GM12801 (cell line): ENCODE measurements around the gene YTHDF1.

Experiments
- TF ChIP-seq, protein P1 (sequence below): IDR thresholded peaks from one replicate; pipeline ENCODE4 v1.5.1; 2011; ENCODE audit warnings: control low read depth; ENCODE audit not compliant: insufficient read length; ENCODE audit errors: extremely low read depth

Gene YTHDF1

DNA sequence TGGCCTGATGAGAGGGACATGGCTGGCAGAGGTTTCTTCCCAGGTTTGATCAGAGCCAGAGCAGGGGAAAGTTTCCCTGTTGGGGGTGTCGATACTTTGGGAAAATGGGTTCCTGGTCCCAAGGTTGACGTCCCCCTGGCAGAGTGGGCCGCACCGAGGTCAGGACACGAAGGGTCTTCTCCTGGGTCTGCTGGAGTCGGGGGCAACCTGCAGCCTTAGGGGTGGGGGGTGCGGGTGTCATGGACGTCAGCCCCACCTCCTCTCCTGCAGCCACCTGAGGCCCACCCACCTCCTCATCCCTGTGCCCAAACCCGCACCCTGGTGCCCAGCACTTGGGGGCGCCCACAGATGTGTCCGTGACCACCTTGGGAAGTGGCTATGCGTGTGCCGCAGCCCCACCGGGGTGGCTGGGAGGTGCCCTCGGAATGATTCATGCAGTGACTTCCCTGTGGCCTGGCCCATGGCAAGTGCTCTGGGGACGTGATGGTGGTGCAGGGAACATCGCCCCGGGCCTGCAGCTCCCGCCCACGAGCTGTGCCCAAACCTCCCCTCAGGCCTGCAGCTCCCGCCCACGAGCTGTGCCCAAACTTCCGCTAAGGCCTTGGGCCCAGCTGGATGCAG, 64.9 kb downstream of the YTHDF1 start:
- TF ChIP-seq, protein P1, sequence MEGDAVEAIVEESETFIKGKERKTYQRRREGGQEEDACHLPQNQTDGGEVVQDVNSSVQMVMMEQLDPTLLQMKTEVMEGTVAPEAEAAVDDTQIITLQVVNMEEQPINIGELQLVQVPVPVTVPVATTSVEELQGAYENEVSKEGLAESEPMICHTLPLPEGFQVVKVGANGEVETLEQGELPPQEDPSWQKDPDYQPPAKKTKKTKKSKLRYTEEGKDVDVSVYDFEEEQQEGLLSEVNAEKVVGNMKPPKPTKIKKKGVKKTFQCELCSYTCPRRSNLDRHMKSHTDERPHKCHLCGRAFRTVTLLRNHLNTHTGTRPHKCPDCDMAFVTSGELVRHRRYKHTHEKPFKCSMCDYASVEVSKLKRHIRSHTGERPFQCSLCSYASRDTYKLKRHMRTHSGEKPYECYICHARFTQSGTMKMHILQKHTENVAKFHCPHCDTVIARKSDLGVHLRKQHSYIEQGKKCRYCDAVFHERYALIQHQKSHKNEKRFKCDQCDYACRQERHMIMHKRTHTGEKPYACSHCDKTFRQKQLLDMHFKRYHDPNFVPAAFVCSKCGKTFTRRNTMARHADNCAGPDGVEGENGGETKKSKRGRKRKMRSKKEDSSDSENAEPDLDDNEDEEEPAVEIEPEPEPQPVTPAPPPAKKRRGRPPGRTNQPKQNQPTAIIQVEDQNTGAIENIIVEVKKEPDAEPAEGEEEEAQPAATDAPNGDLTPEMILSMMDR = no peak

DNA sequence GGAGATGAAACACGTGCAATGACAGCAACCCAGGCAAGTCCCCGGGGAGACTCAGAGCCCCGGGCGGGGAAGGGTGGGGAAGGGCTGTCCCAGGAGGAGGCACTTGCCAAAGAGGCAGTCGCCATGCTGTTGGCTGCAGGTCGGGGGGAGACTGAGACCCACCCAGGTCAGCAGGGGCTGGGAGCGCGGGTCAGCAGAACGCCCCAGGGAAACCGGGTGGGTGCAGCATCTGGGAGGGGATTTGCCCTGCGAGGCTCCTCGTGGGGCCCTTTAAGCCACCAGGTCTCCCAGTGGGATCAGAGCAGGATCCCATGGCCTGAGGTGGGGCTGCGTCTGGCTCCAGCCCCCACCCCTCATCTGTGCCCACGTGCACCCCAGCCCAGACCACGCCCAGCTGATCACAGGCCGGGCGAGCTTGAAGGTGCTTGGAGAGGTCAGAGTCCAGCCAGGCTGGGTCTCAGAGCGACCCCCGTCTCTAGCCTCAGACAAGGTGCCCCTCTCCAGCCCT, 65.5 kb downstream of the YTHDF1 start:
- TF ChIP-seq, protein P1 = no peak

DNA sequence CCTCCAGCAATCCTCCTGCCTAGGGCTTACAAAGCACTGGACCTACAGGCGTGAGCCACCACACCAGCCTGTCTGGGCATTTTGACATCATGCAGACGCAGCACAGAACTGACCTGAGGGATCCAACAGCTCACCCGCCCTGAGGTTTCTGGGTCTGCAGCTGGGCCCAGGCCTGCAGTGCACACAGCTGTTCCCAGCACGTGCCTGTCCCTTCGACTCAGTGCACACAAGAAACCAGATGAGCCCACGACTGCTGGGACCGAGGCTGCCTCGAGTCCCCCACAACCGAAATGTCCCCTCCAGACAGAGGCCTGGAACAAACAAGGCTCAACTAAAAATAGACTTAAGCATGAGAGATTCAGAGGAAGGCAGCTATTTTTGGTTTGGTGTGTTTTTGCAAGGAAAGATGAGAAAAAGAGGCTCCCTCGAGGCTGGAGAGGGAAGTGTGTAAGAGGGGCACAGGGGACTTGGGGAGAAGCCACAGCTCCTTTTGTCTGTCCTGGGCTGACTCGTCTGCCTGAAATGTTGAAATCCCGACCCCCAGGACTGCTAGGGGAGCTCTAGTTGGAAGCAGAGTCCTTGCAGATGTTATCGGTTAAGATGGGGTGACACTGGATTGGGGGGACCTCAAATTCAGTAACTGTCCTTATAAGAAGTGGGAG, 66.3 kb downstream of the YTHDF1 start:
- TF ChIP-seq, protein P1 = no peak

DNA sequence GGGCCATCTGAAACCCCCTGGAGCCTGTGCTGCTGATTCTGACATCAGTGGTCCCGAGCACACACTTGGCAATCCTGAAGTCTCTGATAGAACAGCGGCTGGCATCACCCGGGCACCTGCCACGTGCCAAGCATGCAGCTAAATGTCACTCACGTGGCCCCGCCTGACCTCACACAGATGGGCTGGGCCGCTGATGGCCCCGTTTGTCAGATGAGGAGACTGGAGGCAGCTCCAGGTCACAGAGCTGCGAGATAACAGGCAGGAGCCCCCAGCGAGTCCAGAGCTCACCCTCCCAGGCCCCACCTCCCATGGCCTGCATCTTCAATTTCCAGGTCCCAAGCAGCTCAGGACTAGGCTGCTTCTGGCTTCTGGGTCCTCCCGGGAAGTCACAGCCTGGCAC, 67.2 kb downstream of the YTHDF1 start:
- TF ChIP-seq, protein P1 = no peak

DNA sequence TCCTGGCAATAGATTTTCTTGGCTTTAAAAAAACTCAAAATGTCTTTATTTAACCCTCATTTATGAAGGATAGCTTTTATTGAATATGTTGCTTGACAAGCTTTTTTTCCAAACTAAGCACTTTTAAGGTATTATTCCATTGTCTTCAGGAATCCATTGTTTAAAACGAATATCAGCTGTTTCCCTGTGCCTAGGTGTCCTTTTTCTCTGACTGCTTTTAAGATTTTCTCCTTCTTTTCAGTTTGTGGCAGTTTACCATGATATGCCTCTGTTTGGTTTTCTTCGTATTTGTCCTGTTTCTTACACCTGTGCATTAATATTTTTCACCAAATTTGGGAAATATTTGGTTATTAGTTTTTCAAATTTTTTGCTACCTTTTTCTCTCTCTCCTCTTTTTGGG, 68.4 kb downstream of the YTHDF1 start:
- TF ChIP-seq, protein P1 = no peak
